Measurements from ENCODE around the gene PPP1R26. TPM values are rescaled to one million over a fixed set of nuclear protein-coding genes. Genes with fewer than 3 reads are reported as not detected.

Gene PPP1R26
- total and polyA plus RNA-seq, 2 of the 13 experiments (the other 11 are each of a cell fraction or from before 2014, with no cell fraction given), result 8.6 to 11.6 TPM

- TF ChIP-seq ZNF407 (CRISPR knock-in tag; IDR thresholded peaks at IDR 0.05; ENCODE audit: not compliant biosample characterization), result no peak
- TF ChIP-seq KDM2A (CRISPR knock-in tag; IDR thresholded peaks at IDR 0.05; ENCODE audit: borderline replicate concordance, low read depth), result peak; percentile 64; the same call in 1 of the 2 replicates
- TF ChIP-seq HOXA5 (CRISPR knock-in tag; IDR thresholded peaks at IDR 0.05), result no peak
- TF ChIP-seq ZNF546 (CRISPR knock-in tag; conservative IDR thresholded peaks at IDR 0.05), result no peak
- TF ChIP-seq NFAT5 (CRISPR knock-in tag; IDR thresholded peaks at IDR 0.05), result no peak
- TF ChIP-seq ZFY (CRISPR knock-in tag; IDR thresholded peaks at IDR 0.05), result 0 out of 2 replicates have a peak, but pooled peaks have one; percentile 50
- peak; percentile 92 for TF ChIP-seq PHF21A (CRISPR knock-in tag; IDR thresholded peaks at IDR 0.05)
- TF ChIP-seq ZNF329 (CRISPR knock-in tag; IDR thresholded peaks at IDR 0.05; ENCODE audit: low read depth), result no peak
- no peak for TF ChIP-seq REXO4 (CRISPR knock-in tag; IDR thresholded peaks at IDR 0.05; ENCODE audit: borderline replicate concordance)
- no peak for TF ChIP-seq KLF9 (CRISPR knock-in tag; IDR thresholded peaks at IDR 0.05; ENCODE audit: low read depth)
- peak; percentile 75 for TF ChIP-seq FOXA3 (CRISPR knock-in tag; IDR thresholded peaks at IDR 0.05)
- no peak for TF ChIP-seq HNRNPH1 (optimal IDR thresholded peaks at IDR 0.05; ENCODE audit: low read depth, low read length)
Measured at GRCh38 chr9:135490980-135491464, 11.4 kb downstream of the PPP1R26 start (continued).

Measured in HepG2 (cell line).